ENCODE data around the gene SLC13A2. TPM values are rescaled to one million over a fixed set of nuclear protein-coding genes. Genes with fewer than 3 reads are reported as not detected.

Gene SLC13A2
- total and polyA plus RNA-seq, 2 donors (not counting 3 experiments of a cell fraction or from before 2014, with no cell fraction given): not detected

DNA sequence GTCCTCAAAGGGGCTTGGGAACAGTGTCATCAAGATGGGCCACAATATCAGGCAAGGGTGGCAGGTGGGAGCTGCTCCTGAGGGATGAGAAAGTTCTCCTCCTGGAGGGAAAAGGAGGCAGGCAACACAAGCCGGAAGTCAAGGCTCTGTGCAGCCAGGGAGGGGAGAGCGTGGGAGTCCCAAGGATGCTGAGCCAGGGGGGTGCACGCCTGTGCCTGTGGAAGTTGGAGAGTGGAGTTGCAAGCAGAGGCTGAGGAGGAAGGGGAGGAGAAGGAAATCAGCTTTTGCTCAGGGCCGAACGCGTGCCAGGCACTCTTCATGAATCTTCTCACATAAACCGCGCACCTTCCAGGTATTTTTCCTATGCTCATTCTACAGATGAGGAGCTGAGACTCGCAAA is 7.4 kb upstream of the SLC13A2 start:
- no peak for TF ChIP-seq POLR2AphosphoS5 (IDR thresholded peaks at IDR 0.05; ENCODE audit: insufficient read depth, low read depth, low read length)
- TF ChIP-seq MYC (IDR thresholded peaks at IDR 0.05; ENCODE audit: low read depth, low read length): no peak
- TF ChIP-seq, protein P1, sequence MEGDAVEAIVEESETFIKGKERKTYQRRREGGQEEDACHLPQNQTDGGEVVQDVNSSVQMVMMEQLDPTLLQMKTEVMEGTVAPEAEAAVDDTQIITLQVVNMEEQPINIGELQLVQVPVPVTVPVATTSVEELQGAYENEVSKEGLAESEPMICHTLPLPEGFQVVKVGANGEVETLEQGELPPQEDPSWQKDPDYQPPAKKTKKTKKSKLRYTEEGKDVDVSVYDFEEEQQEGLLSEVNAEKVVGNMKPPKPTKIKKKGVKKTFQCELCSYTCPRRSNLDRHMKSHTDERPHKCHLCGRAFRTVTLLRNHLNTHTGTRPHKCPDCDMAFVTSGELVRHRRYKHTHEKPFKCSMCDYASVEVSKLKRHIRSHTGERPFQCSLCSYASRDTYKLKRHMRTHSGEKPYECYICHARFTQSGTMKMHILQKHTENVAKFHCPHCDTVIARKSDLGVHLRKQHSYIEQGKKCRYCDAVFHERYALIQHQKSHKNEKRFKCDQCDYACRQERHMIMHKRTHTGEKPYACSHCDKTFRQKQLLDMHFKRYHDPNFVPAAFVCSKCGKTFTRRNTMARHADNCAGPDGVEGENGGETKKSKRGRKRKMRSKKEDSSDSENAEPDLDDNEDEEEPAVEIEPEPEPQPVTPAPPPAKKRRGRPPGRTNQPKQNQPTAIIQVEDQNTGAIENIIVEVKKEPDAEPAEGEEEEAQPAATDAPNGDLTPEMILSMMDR (IDR thresholded peaks at IDR 0.05; ENCODE audit: extremely low read depth in 1 of 2, insufficient read depth in 1 of 2, low read depth in 1 of 2, low read length in 2 of 2): no peak
- TF ChIP-seq JUN (IDR thresholded peaks at IDR 0.05; ENCODE audit: borderline replicate concordance, insufficient read depth, insufficient read length, low read depth): no peak
- TF ChIP-seq, protein P2, sequence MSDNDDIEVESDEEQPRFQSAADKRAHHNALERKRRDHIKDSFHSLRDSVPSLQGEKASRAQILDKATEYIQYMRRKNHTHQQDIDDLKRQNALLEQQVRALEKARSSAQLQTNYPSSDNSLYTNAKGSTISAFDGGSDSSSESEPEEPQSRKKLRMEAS (IDR thresholded peaks at IDR 0.05; ENCODE audit: insufficient read depth, insufficient read length): no peak
- TF ChIP-seq EZH2 (IDR thresholded peaks at IDR 0.05; ENCODE audit: borderline replicate concordance, low read depth, low read length, severe bottlenecking): no peak
- TF ChIP-seq GATA2 (IDR thresholded peaks at IDR 0.05; ENCODE audit: insufficient read depth, insufficient read length, low read depth, low read length): no peak
- no peak for TF ChIP-seq POLR2A (IDR thresholded peaks at IDR 0.05; ENCODE audit: low read depth, low read length)
- no peak for TF ChIP-seq FOS (IDR thresholded peaks at IDR 0.05; ENCODE audit: borderline replicate concordance, insufficient read depth, low read length)
- ChIA-PET POLR2A (no interaction called here), CTCF (interaction anchor here (0.9 to 1.0 kb wide), 2 partner anchors 37 to 61 kb away, joined by 3 read pairs; no protein-coding TSS in a partner anchor)
- Histone ChIP-seq H3K4me1 (ENCODE audit: control insufficient read depth, extremely low read depth, insufficient read depth, low read length) (no peaks in the 10 kb centered on the region), H3K27ac (ENCODE audit: insufficient read depth, low read depth, low read length) (no peak overlapping the region), H3K9ac (replicated peaks; ENCODE audit: extremely low read depth, insufficient read depth, low read length) (no peak overlapping the region), H3K4me3 (replicated peaks in 1 of 3; ENCODE audit: insufficient read depth in 1 of 3, low read depth in 1 of 3, low read length in 3 of 3) (no peak overlapping the region), H3K27me3 (ENCODE audit: control insufficient read depth in 2 of 2, insufficient read depth in 2 of 2, low read length in 2 of 2) (peaks cover 5 to 6% of the 10 kb centered on the region in 2 experiments), H3K36me3 (ENCODE audit: control insufficient read depth in 2 of 2, extremely low read depth in 1 of 2, insufficient read depth in 2 of 2, low read length in 2 of 2) (no peaks in the 10 kb centered on the region), H2AFZ (ENCODE audit: low read depth, low read length) (no peak overlapping the region), H3K79me2 (ENCODE audit: control insufficient read depth, insufficient read depth, low read length) (no peaks in the 10 kb centered on the region), H4K20me1 (replicated peaks; ENCODE audit: control insufficient read depth, extremely low read depth, insufficient read depth, low read length) (no peaks in the 10 kb centered on the region), H3K9me1 (replicated peaks; ENCODE audit: control insufficient read depth, extremely low read depth, insufficient read depth, low read length) (no peaks in the 10 kb centered on the region), H3K4me2 (ENCODE audit: insufficient read depth, low read length) (no peak overlapping the region), H3K9me3 (replicated peaks; ENCODE audit: control insufficient read depth, insufficient read depth, low read length) (no peaks in the 10 kb centered on the region)
- FAIRE-seq: no peak
- dilution Hi-C loops (cut with MboI; ENCODE audit: extremely low pct_ligation_motif_present, low sequenced_read_pairs) (no loop called here), intact Hi-C loops (cut with micrococcal nuclease) (no loop called here)
- no peak for DNase-seq (ENCODE audit: low read depth, low spot score)
- BruUV-seq (replicated peaks): no TSS peak
